HG02870 (cell line): ENCODE data around the gene PPARG.

Experiments used
- ATAC-seq: cut with Tn5 transposase; IDR thresholded peaks from one replicate; pipeline ENCODE4 v1.9.1; 2021; ENCODE audit warnings: mild to moderate bottlenecking, moderate library complexity; ENCODE audit not compliant: unreplicated experiment

Gene PPARG

GRCh38 chr3:12340506-12340905, 51.6 kb downstream of the PPARG start:
- ATAC-seq = no peak

- no peak for ATAC-seq
These were observed 53.3 kb downstream of the PPARG start for GRCh38 chr3:12342151-12342550.

GRCh38 chr3:12343047-12343501, 54.2 kb downstream of the PPARG start:
- ATAC-seq = no peak

- ATAC-seq = no peak
These were observed 56.3 kb downstream of the PPARG start for GRCh38 chr3:12345141-12345561.

- ATAC-seq = no peak
These were observed 57.0 kb downstream of the PPARG start for GRCh38 chr3:12345584-12346494.

GRCh38 chr3:12347301-12347700, 58.4 kb downstream of the PPARG start:
- no peak for ATAC-seq

- ATAC-seq = no peak
These were observed 61.3 kb downstream of the PPARG start for GRCh38 chr3:12349895-12350811.

- ATAC-seq = no peak
These were observed 62.3 kb downstream of the PPARG start for GRCh38 chr3:12351145-12351544.

- no peak for ATAC-seq
These were observed 63.4 kb downstream of the PPARG start for GRCh38 chr3:12352253-12352652.

- ATAC-seq = no peak
These were observed 63.9 kb downstream of the PPARG start for GRCh38 chr3:12352755-12353154.

- ATAC-seq = no peak
These were observed 65.1 kb downstream of the PPARG start for GRCh38 chr3:12353796-12354525.

GRCh38 chr3:12356175-12356574, 67.3 kb downstream of the PPARG start:
- no peak for ATAC-seq

- no peak for ATAC-seq
These were observed 68.1 kb downstream of the PPARG start for GRCh38 chr3:12356996-12357395.

GRCh38 chr3:12357456-12357855, 68.6 kb downstream of the PPARG start:
- ATAC-seq = no peak

GRCh38 chr3:12363397-12364195, 74.7 kb downstream of the PPARG start:
- no peak for ATAC-seq

GRCh38 chr3:12367346-12367745, 78.5 kb downstream of the PPARG start:
- no peak for ATAC-seq

GRCh38 chr3:12369029-12369428, 80.2 kb downstream of the PPARG start:
- ATAC-seq = no peak

GRCh38 chr3:12369598-12369997, 80.7 kb downstream of the PPARG start:
- ATAC-seq = no peak

GRCh38 chr3:12370758-12371157, 81.9 kb downstream of the PPARG start:
- no peak for ATAC-seq

GRCh38 chr3:12371525-12372140, 82.8 kb downstream of the PPARG start:
- ATAC-seq = no peak
